ENCODE data around the gene PPM1E.

DNA sequence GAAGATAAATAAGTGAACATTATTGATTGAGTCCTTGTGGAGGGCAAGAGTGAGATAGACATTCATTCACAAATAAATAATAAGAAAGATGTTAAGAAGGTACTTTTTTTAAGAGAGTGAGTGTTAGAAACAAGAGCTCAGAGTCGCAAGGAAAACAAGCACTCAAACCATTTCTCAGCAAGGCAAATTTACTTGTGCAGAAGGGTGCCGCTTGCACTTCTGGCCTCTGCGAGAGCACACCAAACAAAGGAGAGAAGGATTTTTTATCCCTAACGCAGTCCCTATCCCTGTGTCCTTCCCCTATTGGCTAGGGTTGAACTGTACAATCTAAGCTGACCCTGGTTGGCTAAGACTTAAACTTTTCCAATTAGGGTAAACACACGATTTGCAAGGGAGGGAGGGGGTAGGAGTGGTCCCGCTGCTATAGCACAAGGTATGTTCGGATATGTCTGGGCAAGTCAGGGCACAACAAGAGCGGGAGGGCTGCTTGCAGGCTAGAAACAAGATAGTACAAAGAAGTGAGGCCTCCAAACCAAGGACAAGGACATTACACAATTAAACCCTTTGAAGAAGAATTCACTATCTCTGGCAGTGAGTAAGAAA, 156.2 kb downstream of the PPM1E start:
- TF ChIP-seq ZNF384 (IDR thresholded peaks at IDR 0.05) (no peak), FOXA1 (IDR thresholded peaks at IDR 0.05) (no peak), BHLHE40 (IDR thresholded peaks at IDR 0.05; ENCODE audit: borderline replicate concordance) (no peak), ELF4 (IDR thresholded peaks at IDR 0.05) (no peak), TARDBP (IDR thresholded peaks at IDR 0.05) (no peak), ARNT (IDR thresholded peaks at IDR 0.05) (no peak), FOXM1 (IDR thresholded peaks at IDR 0.05; ENCODE audit: borderline replicate concordance) (no peak)
- TF ChIP-seq, protein P1, sequence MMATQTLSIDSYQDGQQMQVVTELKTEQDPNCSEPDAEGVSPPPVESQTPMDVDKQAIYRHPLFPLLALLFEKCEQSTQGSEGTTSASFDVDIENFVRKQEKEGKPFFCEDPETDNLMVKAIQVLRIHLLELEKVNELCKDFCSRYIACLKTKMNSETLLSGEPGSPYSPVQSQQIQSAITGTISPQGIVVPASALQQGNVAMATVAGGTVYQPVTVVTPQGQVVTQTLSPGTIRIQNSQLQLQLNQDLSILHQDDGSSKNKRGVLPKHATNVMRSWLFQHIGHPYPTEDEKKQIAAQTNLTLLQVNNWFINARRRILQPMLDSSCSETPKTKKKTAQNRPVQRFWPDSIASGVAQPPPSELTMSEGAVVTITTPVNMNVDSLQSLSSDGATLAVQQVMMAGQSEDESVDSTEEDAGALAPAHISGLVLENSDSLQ (IDR thresholded peaks at IDR 0.05): no peak
